Hepatocyte (in vitro differentiated cells): ENCODE results near the gene SCAI.

Experiments used
- EZH2 ChIP-seq: fragments of 200-600 bp; sonication (generic); IDR thresholded peaks from 2 replicates; pipeline ENCODE4 v1.6.1; 2016; ENCODE audit warnings: antibody characterized with exemption, mild to moderate bottlenecking, borderline replicate concordance
- EZH2phosphoT487 ChIP-seq: fragments of 200-600 bp; sonication (generic); IDR thresholded peaks from one replicate; pipeline ENCODE4 v1.6.1; 2018; ENCODE audit warnings: antibody characterized with exemption, mild to moderate bottlenecking, low read depth, moderate library complexity; ENCODE audit not compliant: unreplicated experiment, severe bottlenecking

DNA sequence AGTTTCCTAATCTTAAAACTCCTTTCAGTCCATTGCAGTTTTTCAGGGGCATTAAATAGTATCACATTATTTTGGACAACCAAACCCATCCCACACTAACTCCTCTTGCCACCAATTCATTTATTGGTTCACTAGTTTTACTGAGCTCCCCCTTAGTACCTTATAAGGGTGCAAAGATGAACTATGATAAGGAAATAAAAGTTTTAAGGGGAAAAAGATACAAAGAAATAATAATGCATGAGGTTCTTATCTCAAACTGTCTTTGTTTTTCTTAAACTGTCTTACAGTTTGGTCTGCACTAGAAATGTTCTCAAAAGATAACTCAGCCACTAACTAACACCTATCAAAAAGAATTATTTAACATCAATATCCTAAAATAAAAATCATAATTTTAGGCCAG is 8.4 kb downstream of the SCAI start:
- TF ChIP-seq EZH2 (no peak), EZH2phosphoT487 (no peak)
